K562 (cell line): ENCODE data around the gene GLUD1. TPM values are rescaled to one million over a fixed set of nuclear protein-coding genes. Genes with fewer than 3 reads are reported as not detected.
A peak's percentile ranks its signal among the peaks of the same experiment; 100 is the strongest.

Source experiments
- CCAR2 ChIP-seq: fragments of 200-400 bp; formaldehyde crosslinking; IDR thresholded peaks from 2 replicates; pipeline ENCODE4 v1.6.1; 2017; ENCODE audit warnings: mild to moderate bottlenecking, low read depth, low read length
- DPF2 ChIP-seq: fragments of 450-650 bp; IDR thresholded peaks from 2 replicates; pipeline ENCODE4 v1.6.1; 2016
- E2F6 ChIP-seq, 2 experiments: IDR thresholded peaks; 2 replicates each; pipeline ENCODE4 v1.6.1; 2011; ENCODE audit warnings: borderline replicate concordance in 1 of 2, control low read depth in 1 of 2, low read depth in 1 of 2, low read length in 1 of 2, mild to moderate bottlenecking in 1 of 2, mixed read lengths in 1 of 2, moderate library complexity in 1 of 2; ENCODE audit not compliant: insufficient read depth in 1 of 2, insufficient read length in 1 of 2, poor library complexity in 1 of 2, severe bottlenecking in 1 of 2; ENCODE audit errors: extremely low read depth in 1 of 2
- HMBOX1 ChIP-seq: sonication (generic); IDR thresholded peaks from 2 replicates; pipeline ENCODE4 v1.6.1; 2016
- LEF1 ChIP-seq: fragments of 450-650 bp; IDR thresholded peaks from 2 replicates; pipeline ENCODE4 v1.6.1; 2016; ENCODE audit warnings: mild to moderate bottlenecking
- NFATC3 ChIP-seq: fragments of 450-650 bp; IDR thresholded peaks from 2 replicates; pipeline ENCODE4 v1.6.1; 2017; ENCODE audit warnings: mild to moderate bottlenecking
- NR2C2 ChIP-seq, 2 experiments: fragments of 200-800 bp in 1 of 2; sonication (Bioruptor generic) in 1 of 2; sonication (generic) in 1 of 2; formaldehyde crosslinking in 1 of 2; IDR thresholded peaks; 2 replicates each; pipeline versions ENCODE4 v1.6.1 to v1.8.0; 2016 to 2022; ENCODE audit warnings: mild to moderate bottlenecking in 1 of 2, missing compliant biosample characterization in 1 of 2, missing genetic modification characterization in 1 of 2, missing genetic modification reagents in 1 of 2
- PCBP1 ChIP-seq: fragments of 200-400 bp; formaldehyde crosslinking; IDR thresholded peaks from 2 replicates; pipeline ENCODE4 v1.6.1; 2018; ENCODE audit warnings: mild to moderate bottlenecking, low read depth, low read length; ENCODE audit not compliant: poor library complexity, severe bottlenecking
- RREB1 ChIP-seq: fragments of 250-450 bp; sonication (Bioruptor Pico); IDR thresholded peaks from 2 replicates; pipeline ENCODE4 v1.4.0; 2020
- SMAD4 ChIP-seq: fragments of 250-450 bp; sonication (Bioruptor Pico); conservative IDR thresholded peaks from 2 replicates; pipeline ENCODE4 v1.8.0; 2021; ENCODE audit warnings: inconsistent platforms, mild to moderate bottlenecking, moderate library complexity
- TFAP4 ChIP-seq: sonication (generic); formaldehyde crosslinking; IDR thresholded peaks from 2 replicates; pipeline ENCODE4 v1.8.0; 2022; ENCODE audit warnings: missing genetic modification reagents, mild to moderate bottlenecking, moderate library complexity, borderline replicate concordance
- ZNF197 ChIP-seq: fragments of 200-800 bp; sonication (Bioruptor generic); IDR thresholded peaks from 2 replicates; pipeline ENCODE4 v1.6.1; 2016; ENCODE audit warnings: low read depth, missing genetic modification characterization, missing compliant biosample characterization
- ZNF282 ChIP-seq: sonication (generic); formaldehyde crosslinking; IDR thresholded peaks from 2 replicates; pipeline ENCODE4 v1.8.1; 2023; ENCODE audit warnings: missing genetic modification reagents
- ZNF830 ChIP-seq: fragments of 250-450 bp; sonication (Bioruptor Pico); IDR thresholded peaks from 2 replicates; pipeline ENCODE4 v1.5.0; 2021; ENCODE audit warnings: mild to moderate bottlenecking
- polyA plus RNA-seq, 8 experiments: library from polyadenylated mRNA; depleted of rRNA in 4 of 8; stranded (reverse) in 5 of 8; unstranded in 3 of 8; fragments of >200 nt; fragmentation: Nextera tagmentation in 2 of 8; fragmentation: Illumina TruSeq in 1 of 8; extraction: Ambion mirVana in 2 of 8; extraction: Trizol in 1 of 8; gene quantifications; 2 replicates each; pipeline versions ENCODE4 v1.2.1 to v1.2.3, GENCODE V29; 2011 to 2014; ENCODE audit warnings: inconsistent platforms in 1 of 8, missing spikeins in 1 of 8
- total RNA-seq, 7 experiments: library from RNA; depleted of rRNA in 6 of 7; stranded (reverse); fragments of >200 nt in 6 of 7; fragmentation: Illumina TruSeq in 2 of 7; extraction: Trizol in 2 of 7; gene quantifications; 2 replicates each; pipeline versions ENCODE4 v1.2.1 to v1.2.3, GENCODE V29; 2011 to 2021; ENCODE audit warnings: low replicate concordance in 1 of 7
- TF ChIP-seq, protein P1 (sequence below): fragments of 450-650 bp; IDR thresholded peaks from 2 replicates; pipeline ENCODE4 v1.6.1; 2014; ENCODE audit warnings: low read depth, mild to moderate bottlenecking, moderate library complexity, borderline replicate concordance

GLUD1 gene
- total and polyA plus RNA-seq, 9 of the 15 experiments (the other 6 are each of a cell fraction or from before 2014, with no cell fraction given) = 21.9 to 92.0 (median 76.3) TPM

DNA sequence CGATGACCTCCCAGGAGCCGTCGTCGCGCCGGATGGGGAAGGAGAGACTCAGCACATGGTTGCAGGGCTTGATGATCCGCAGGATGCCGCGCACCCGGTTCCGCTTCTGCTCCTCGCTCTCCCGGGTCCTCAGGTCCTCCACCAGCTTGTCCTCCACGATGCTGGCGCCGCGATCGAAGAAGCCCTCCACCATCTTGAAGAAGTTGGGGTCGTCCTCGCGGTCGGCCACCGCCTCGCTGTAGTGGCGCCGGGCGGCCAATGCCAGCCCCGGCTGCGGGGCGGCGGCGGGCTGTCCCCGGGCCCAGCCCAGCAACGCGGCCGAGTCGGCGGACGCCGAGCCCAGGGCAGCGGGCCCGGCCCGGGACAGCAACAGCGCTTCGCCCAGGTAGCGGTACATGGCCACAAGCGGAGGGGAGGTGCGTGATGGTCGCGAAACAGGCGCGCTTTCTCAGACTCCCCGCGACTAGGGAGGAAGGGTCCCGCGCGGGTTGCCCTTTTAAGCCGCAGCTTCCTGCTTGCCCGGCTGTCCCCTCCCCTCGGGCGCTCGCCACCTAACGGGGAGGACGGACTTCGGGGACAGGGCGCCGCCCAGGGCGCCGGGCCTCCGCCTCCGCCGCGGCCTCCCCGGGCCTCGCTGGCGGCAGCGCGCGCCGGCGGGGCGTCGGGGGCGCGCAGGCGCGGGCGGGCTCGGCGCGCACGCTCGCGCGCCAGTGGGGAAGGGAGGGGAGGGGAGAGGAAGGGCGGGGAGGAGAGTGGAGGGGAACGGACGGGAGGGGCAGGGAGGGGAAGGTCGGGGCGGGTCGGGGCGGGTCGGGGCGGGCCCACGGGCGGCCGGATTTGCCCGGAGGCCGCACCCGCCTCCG is at the start of gene GLUD1, which contains the start of gene SHLD2 (continued):
- TF ChIP-seq, protein P1, sequence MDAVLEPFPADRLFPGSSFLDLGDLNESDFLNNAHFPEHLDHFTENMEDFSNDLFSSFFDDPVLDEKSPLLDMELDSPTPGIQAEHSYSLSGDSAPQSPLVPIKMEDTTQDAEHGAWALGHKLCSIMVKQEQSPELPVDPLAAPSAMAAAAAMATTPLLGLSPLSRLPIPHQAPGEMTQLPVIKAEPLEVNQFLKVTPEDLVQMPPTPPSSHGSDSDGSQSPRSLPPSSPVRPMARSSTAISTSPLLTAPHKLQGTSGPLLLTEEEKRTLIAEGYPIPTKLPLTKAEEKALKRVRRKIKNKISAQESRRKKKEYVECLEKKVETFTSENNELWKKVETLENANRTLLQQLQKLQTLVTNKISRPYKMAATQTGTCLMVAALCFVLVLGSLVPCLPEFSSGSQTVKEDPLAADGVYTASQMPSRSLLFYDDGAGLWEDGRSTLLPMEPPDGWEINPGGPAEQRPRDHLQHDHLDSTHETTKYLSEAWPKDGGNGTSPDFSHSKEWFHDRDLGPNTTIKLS = peak; percentile 33; the same call in 1 of the 2 replicates
- TF ChIP-seq HMBOX1 (no peak), TFAP4 (CRISPR knock-in tag) (0 out of 2 replicates have a peak, but pooled peaks have one; percentile 30), E2F6 (IDR thresholded peaks at IDR 0.05; ENCODE audit: borderline replicate concordance in 1 of 2, extremely low read depth in 1 of 2, insufficient read depth in 1 of 2, insufficient read length in 1 of 2, low read depth in 1 of 2, low read length in 1 of 2, poor library complexity in 1 of 2, severe bottlenecking in 1 of 2) (peak; percentile 3 to 31), NR2C2 (CRISPR knock-in tag; IDR thresholded peaks at IDR 0.05) (no peak), NR2C2 (tag; IDR thresholded peaks at IDR 0.05) (0 out of 2 replicates have a peak, but pooled peaks have one; percentile 23), SMAD4 (CRISPR knock-in tag) (0 out of 2 replicates have a peak, but pooled peaks have one; percentile 33), ZNF197 (CRISPR knock-in tag) (peak; percentile 64; the same call in 1 of the 2 replicates), ZNF830 (CRISPR knock-in tag) (no peak), ZNF282 (CRISPR knock-in tag) (0 out of 2 replicates have a peak, but pooled peaks have one; percentile 44), PCBP1 (no peak), NFATC3 (no peak), RREB1 (no peak), LEF1 (no peak), DPF2 (no peak), CCAR2 (no peak)
